SIG-M5 treated with dmso at 0.1 percent for 504 hours (cell line): ENCODE data around the gene TPP2.

Experiments used
- DNase-seq: peaks from one replicate; lab custom pipeline; 2025; ENCODE audit not compliant: unreplicated experiment; lab: John Stamatoyannopoulos, UW

TPP2 gene

GRCh38 chr13:102651892-102652291, 55.1 kb downstream of the TPP2 start:
- DNase-seq = peak; percentile 15

GRCh38 chr13:102654756-102655155, 58.0 kb downstream of the TPP2 start:
- no peak for DNase-seq

- DNase-seq = peak; percentile 4
Measured at GRCh38 chr13:102657630-102658029, 60.8 kb downstream of the TPP2 start.

GRCh38 chr13:102658660-102659059, 61.9 kb downstream of the TPP2 start:
- no peak for DNase-seq

DNA sequence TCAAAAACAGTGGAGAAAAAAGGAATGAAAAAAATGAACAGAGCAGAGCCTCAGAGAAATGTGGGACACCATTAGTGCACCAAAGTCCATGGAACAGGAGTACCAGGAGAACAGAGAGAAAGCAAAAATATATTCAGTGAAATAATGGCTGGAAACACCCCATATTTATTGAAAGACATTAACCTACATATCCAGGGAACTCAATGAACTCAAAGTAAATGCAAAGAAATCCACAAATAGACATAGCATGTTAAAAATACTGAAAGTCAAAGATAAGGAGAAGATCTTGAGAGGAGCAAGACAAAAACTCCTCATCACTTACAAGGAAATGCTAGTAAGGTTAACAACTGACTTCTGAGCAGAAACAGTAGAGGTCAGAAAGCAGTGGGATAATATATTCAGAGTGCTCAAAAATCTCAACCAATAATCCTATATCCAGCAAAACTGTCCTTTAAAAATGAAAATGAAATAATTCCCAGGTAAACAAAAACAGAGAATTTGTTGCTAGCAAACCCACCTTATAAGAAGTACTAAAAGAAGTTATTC, 62.5 kb downstream of the TPP2 start:
- no peak for DNase-seq

DNA sequence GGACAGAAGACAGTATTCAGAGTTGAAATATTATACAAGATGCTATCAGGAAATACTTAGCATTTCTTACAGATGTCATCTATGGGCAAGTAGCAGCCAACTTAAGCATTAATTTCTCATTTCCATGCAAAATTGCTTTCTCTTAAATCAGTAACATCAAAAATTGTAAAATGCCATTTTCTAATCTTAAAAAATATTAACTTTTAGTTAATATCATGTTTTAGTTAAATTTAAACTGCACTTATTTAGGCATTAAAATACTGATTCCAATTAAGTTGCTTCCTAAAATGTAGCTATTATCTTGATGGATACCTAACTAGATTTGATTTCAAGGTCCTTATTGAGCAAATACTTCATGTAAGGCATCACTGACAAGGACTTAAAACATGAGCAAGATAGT, 70.2 kb downstream of the TPP2 start:
- no peak for DNase-seq

DNA sequence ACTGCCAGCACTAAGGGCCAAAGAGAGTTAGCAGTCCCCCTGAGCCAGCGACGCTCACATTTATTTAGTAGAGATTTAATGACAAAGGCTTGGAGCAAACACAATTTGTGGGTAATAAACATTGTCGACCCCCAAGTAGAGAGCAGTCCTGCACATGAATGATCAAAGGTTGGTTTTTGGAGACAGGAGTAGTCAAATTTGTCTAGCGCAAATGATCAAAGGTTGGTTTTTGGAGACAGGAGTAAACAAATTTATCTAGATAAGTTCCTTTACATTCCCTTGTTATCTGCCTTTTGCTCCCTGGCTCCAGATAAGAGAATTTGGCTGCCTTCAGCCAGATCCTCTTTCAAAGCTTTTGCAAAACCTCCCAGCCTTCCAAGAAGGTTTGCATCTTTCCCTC, 71.1 kb downstream of the TPP2 start:
- no peak for DNase-seq

GRCh38 chr13:102670130-102670529, 73.3 kb downstream of the TPP2 start:
- DNase-seq = no peak

DNA sequence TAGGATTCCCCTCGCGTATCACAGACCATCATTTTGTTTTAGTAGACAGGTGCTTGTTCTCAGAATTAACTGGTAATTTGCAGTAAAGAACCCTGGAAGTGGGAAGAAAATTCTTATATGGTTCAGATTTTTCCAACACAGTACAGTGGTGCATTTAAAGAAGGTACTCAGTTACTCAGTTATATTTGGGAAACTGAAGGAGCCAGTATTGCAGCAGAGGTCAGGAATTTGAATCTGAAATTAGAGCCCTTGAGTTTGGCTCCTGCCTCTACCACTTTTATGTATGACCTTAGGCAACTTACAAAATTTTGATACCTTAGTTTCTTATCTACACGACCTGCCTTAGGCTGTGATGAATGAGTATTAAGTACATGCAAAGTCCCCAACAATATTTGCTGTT, 78.3 kb downstream of the TPP2 start:
- no peak for DNase-seq

- no peak for DNase-seq
Measured at GRCh38 chr13:102677122-102677521, 80.3 kb downstream of the TPP2 start.

DNA sequence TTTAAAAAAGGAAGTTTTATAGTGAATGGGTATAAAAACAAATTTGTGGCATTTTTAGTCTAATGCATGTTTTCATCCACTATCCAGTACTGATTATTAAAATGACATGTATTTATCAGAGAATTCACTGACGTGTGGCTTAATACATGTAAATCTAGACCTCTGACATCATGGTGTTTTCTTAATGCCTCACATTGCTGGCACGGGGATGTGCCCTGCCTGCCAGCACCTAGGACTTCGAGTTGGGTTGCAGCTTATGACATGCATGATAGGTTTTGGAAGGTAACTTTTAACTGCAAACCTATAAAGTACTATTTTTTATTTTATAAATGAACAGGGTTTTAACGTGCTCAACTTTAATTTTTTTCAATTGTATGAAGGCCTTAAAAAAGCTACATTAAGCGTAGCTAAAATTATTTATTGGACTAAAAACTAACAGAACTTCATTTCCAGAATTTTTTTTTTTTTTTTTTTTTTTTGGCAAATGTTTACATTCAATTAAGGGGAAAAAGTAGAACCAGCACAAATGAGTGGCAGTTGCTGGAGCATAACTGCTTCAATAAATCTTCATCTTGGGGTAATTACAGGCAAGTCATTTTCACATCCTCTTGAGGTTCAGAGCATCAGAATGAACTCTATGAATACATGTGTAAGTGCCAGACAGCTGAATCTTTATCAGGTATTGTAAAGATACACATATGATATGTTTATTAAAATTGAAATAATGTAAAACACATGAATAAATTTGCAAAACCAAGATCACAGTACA, 81.7 kb downstream of the TPP2 start:
- no peak for DNase-seq

DNA sequence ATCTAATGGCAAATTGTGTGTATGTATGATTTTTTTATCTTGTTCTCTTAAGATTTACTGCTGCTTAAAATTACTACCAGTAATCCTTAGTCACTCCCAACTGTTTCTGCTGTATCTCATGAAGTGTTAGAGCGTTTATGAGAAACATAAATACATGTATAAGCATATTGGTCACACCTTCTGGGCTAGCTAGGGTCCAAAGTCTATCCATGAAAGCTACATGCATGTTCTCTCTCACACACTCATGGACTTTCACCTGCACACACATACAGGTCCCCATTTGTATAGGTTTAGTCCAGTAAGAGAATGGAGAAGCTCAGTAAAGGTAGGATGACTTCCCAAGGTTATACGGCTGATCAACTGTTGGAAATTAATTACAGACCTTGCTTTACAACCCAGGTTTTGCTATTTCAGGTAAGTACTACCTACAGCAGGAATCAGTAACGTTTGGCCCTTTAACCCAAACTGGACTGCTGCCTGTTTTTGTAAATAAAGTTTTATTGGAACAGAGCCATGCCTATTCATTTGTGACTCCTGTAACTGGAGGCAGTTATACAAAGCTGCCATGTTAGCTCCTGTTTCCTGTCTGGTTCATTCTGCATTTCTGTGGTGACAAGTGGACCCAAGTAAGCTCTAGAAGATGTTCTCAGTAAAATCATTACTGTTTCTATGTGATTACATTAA, 82.8 kb downstream of the TPP2 start:
- DNase-seq = no peak

DNA sequence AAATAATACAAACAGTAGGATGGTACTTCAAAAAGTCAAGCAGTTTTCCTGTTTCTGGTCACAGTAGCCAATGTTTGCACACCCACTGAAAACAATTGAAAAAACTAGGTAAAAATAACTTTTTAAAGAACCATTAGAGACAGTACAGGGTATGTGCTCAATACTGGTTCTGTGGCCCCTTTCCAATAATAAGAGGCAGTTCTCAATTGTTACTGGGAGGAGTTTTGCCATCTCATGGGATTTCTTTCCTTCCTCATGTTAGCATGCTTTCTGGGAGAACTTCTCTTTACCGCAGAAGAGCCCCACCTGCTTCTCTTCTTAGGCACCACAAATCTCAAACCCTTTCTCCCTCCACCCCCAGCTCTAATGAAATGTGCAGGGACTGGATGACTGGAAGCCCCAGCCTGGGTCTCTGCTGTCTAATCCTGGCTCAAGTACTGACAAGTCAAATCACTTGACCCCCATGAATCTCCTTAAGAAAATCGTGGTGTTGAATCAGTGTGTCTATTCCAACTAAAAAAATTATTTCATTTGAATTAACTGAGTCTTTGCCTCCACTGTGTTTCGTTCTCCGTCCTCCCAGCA, 83.4 kb downstream of the TPP2 start:
- DNase-seq = no peak

DNA sequence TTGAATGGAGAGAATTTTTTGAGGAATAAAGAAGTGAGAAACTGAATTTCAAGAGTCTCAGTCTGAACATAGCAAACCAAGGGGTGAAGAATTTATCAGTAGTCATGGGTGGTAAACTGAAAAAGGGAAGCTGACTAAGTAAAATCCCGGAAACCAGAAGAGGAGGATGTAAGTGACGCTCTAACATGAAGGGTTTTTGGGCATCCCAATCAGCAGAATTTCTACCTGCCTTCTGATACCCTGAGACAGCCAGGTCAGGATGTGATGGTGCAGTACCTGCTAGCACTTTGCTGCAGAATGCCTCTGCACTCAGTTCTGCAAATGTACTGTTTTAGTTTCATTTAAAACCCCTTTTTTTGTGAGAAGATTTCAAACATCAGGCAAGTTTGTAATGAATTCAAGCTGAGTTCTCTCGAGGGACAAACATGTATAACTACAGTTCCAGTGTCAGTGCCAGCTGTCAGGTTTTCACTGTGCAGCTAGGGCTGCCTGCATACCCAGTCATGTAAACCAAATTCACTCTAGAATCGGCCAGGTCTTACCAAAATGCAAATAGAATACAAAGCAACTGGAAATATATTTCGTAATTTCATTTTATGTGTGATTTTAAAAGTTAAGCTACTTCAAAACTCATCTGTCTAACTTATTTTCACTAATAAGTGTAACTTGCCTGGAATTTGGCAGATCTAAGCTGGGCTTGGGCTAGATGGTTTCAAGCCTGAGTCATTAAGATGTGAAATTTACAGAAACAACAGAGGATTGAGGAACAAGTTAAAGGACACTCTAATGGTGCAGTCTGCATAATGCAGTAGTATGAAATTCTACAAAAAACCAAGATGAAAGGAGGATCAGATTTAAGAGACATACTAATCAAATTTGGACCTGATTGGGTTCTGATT, 84.3 kb downstream of the TPP2 start:
- peak; percentile 80 for DNase-seq

DNA sequence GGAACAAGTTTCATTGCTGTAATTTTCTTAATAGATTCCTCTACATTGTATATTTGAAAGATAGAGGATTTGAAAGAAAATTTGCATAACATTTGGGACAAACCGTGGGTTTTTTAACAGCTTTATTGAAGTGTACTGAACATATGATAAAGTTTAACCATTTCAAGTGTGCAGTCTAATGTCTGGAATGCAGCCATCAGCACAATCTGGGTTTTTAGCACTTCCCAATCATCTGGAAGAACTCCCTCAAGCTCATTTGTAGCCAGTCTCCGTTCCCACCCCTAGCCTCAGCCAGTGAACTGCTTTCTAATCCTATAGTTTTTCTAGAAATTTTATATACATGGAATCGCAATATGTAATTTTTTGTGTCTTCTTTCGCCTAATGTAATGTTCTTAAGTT, 85.4 kb downstream of the TPP2 start:
- no peak for DNase-seq

GRCh38 chr13:102682727-102683126, 85.9 kb downstream of the TPP2 start:
- DNase-seq = no peak

DNA sequence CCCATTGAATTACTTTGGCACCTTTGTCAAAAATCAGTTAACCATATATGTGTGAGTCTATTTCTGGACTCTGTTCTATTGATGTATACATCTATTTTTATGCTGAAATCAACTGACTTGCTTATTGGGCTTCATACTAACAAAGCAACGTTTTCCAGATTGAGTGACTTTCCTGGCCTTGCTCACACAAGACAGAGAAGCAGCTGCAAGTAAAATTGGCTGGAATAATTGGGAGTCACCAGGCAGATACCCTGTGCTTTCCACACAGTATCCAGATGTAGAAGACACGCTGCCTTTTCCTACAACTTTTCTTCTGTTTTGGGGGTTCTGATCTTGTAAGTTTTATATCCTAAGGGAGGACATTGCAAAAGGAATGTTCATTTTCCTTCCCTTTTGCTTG, 86.9 kb downstream of the TPP2 start:
- no peak for DNase-seq

DNA sequence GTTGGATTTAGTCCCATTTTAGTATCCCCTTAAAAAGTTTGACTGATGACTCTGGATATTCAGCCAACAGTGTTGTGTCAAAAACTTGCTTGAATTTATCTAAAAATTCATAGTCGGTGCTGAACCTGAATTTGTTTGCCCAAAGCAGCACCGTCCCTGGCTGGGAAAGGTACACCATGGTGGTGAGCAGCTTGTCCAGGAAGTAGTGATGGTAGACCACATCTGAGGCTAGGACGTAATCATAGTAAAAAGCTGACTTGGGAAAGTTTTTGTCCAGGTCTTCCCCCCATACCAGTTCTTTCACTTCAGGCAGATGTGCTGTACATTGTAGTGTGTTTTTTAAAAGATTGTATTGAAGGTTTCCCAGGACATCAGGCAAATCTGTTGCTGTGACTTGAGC, 89.2 kb downstream of the TPP2 start:
- DNase-seq = no peak

DNA sequence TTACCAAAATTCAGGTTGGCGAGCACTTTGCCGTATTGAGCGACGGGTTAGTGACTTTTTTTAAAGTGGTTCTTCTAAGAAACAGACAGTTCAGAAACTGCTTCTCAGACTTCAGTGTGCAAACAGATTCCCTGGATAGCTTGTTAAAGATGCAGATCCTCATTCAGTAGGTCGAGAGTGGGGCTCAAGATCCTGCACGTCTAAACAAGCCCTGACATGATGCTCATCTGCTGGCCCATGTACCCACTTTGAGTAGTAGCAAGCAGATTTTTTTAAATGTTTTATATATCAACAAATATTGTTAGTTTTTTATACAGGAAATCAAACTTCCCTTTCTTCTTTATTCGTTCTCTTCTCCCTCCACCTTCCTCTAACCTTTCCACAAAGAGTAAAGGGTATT, 90.7 kb downstream of the TPP2 start:
- no peak for DNase-seq

DNA sequence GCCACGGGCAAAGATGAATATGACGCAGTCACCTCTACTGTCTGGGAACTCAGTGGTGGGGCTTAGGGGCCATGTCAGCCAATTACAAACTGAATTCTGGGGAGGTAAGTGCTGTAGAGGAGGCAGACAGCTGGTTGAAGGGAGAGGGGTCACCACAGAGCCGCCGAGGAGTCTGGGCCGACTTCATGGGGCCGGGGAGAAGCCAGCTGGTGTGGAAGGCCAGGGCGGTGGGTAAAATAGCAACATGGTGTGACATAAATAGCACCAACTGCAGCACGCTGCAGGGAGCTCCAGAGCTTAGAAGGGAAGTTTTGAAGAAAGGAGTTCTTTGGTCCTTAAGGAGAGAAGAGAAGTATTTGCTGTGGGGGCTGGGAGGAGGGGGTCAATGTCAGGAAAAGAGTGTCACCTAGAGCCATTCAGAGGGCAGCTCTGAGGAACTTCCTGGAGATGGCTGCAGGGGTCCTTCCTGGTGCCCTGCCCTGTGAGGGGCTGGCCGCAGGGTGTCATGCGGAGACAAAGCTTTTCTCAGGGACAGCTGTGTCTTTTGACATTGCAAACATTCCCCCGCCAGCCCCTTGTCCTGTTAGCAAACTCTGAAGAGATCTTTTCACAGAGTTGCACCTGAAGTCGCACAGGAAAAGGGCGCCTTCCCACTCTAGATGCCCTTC, 91.7 kb downstream of the TPP2 start:
- DNase-seq = no peak

DNA sequence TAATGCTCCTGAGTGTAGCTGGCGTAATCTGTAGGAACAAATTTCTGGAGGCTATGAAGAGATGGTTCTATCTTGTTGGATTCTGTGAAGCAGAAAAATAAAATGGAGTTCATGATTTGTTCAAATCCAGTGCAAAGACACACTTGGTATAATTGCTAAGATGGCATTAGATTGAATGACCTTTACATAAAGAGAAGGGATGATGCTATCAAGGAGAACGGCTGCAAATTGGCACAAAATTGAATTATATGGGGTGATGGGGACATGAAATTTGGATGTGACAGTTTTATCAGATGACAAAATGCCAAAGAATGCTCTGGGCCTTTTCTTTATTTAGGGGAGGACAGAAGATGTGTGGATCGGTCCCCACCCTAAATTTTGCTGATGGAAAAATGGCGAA, 94.1 kb downstream of the TPP2 start:
- DNase-seq = no peak
